Tibial nerve (tissue), 4 donors: ENCODE data around the gene URGCP.

Source experiments
- EP300 ChIP-seq, 2 donors: sonication (generic); formaldehyde crosslinking; IDR thresholded peaks; one replicate each; pipeline ENCODE4 v1.6.1; 2017; ENCODE audit warnings: antibody characterized with exemption in 2 of 2, mild to moderate bottlenecking in 1 of 2
- POLR2A ChIP-seq, 2 donors: fragments of 450-650 bp; IDR thresholded peaks; one replicate each; pipeline ENCODE4 v1.6.1; 2017; ENCODE audit warnings: antibody characterized with exemption in 2 of 2, mild to moderate bottlenecking in 2 of 2, moderate library complexity in 2 of 2
- TF ChIP-seq, protein P1 (sequence below), 5 experiments: fragments of 200-600 bp in 3 of 5; fragments of 450-650 bp in 2 of 5; sonication (generic) in 3 of 5; IDR thresholded peaks; one replicate each; pipeline ENCODE4 v1.5.1; 2016 to 2019; ENCODE audit warnings: antibody characterized with exemption in 5 of 5, mild to moderate bottlenecking in 3 of 5, moderate library complexity in 2 of 5

DNA sequence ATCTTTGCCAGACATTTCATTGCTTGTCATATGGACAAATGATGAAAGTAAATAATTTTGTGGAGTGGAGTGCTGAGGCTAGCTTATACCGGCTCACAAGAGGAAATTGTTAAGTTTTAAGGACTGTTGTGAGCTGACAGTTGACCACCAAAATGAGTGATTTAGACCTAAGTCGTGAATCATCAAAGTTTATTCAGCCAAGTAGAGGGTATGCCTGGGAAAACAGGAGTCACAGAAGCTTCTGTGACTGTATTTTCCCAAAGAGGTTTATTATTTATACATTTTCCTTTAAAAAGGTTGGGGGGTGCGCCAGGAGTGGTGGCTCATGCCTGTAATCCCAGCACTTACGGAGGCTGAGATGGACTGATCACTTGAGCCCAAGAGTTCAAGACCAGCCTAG lies 58.9 kb downstream of the URGCP start:
- TF ChIP-seq, protein P1, sequence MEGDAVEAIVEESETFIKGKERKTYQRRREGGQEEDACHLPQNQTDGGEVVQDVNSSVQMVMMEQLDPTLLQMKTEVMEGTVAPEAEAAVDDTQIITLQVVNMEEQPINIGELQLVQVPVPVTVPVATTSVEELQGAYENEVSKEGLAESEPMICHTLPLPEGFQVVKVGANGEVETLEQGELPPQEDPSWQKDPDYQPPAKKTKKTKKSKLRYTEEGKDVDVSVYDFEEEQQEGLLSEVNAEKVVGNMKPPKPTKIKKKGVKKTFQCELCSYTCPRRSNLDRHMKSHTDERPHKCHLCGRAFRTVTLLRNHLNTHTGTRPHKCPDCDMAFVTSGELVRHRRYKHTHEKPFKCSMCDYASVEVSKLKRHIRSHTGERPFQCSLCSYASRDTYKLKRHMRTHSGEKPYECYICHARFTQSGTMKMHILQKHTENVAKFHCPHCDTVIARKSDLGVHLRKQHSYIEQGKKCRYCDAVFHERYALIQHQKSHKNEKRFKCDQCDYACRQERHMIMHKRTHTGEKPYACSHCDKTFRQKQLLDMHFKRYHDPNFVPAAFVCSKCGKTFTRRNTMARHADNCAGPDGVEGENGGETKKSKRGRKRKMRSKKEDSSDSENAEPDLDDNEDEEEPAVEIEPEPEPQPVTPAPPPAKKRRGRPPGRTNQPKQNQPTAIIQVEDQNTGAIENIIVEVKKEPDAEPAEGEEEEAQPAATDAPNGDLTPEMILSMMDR (IDR thresholded peaks at IDR 0.05), result no peak
- no peak for TF ChIP-seq POLR2A (IDR thresholded peaks at IDR 0.05)
- no peak for TF ChIP-seq EP300 (IDR thresholded peaks at IDR 0.05)
